H1 (cell line): Measurements from ENCODE around the gene RIMS1. TPM values are rescaled to one million over a fixed set of nuclear protein-coding genes. Genes with fewer than 3 reads are reported as not detected.

Experiments used
- CTCF ChIA-PET: fragments of 300-600 bp; sonication (Branson Sonifier 250); formaldehyde crosslinking; loops from one replicate; lab custom pipeline; 2021; ENCODE audit not compliant: partially characterized antibody; lab: Charles Lee
- POLR2A ChIA-PET: fragments of 300-600 bp; sonication (Branson Sonifier 250); formaldehyde crosslinking; loops from one replicate; lab custom pipeline; 2021; ENCODE audit warnings: inconsistent platforms; ENCODE audit not compliant: partially characterized antibody; lab: Charles Lee
- DNase-seq, 2 experiments: peaks; one replicate each; pipeline versions ENCODE4 v3.0.0 to v3.0.0-alpha.2; 2010 to 2022; ENCODE audit warnings: low spot score in 2 of 2, low read depth in 1 of 2, mixed read lengths in 1 of 2
- FAIRE-seq: peaks from 2 replicates; lab custom pipeline; 2011; peaks lifted over from hg19 to GRCh38; lab: Jason Lieb, UNC
- H2AFZ ChIP-seq: 2 replicates; pipeline ENCODE4 v1.8.1; 2012; ENCODE audit warnings: low read length, inconsistent platforms
- H2AK5ac ChIP-seq: 2 replicates; pipeline ENCODE4 v1.6.1; 2013; ENCODE audit warnings: low read depth, low read length
- H2BK120ac ChIP-seq: replicated peaks from 2 replicates; pipeline ENCODE3; 2013; ENCODE audit warnings: low read depth, low read length, inconsistent platforms
- H2BK12ac ChIP-seq: 2 replicates; pipeline ENCODE4 v1.6.1; 2013; ENCODE audit warnings: low read depth, low read length
- H2BK15ac ChIP-seq: 2 replicates; pipeline ENCODE4 v1.6.1; 2013; ENCODE audit warnings: low read length
- H2BK20ac ChIP-seq: 2 replicates; pipeline ENCODE4 v1.6.1; 2013; ENCODE audit warnings: low read length
- H2BK5ac ChIP-seq: 2 replicates; pipeline ENCODE4 v1.6.1; 2013; ENCODE audit warnings: low read depth, low read length
- H3K14ac ChIP-seq: 2 replicates; pipeline ENCODE4 v1.6.1; 2013; ENCODE audit warnings: inconsistent platforms; ENCODE audit not compliant: insufficient read length
- H3K18ac ChIP-seq: 2 replicates; pipeline ENCODE4 v1.6.1; 2013; ENCODE audit warnings: low read length; ENCODE audit errors: extremely low read depth
- H3K23ac ChIP-seq: 2 replicates; pipeline ENCODE4 v1.6.1; 2013; ENCODE audit warnings: inconsistent platforms; ENCODE audit not compliant: insufficient read length
- H3K23me2 ChIP-seq: 2 replicates; pipeline ENCODE4 v1.6.1; 2013; ENCODE audit warnings: low read depth, low read length
- H3K27ac ChIP-seq: 2 replicates; pipeline ENCODE4 v1.6.1; 2011; ENCODE audit warnings: low read depth, low read length, inconsistent platforms
- H3K27me3 ChIP-seq, 4 experiments: replicated peaks in 1 of 4; 1 replicate in 1 of 4; 2 replicates in 3 of 4; pipeline versions ENCODE4 v1.6.1 to v1.8.1; 2011 to 2013; ENCODE audit warnings: low read length in 3 of 4, mild to moderate bottlenecking in 3 of 4, inconsistent platforms in 2 of 4, mixed read lengths in 2 of 4, moderate library complexity in 1 of 4; ENCODE audit not compliant: control insufficient read depth in 3 of 4, insufficient read depth in 3 of 4; ENCODE audit errors: extremely low read depth in 1 of 4
- H3K36me3 ChIP-seq, 4 experiments: 2 replicates each; pipeline versions ENCODE4 v1.6.1 to v1.8.1; 2011 to 2013; ENCODE audit warnings: mild to moderate bottlenecking in 4 of 4, low read length in 3 of 4, moderate library complexity in 2 of 4, control low read depth in 1 of 4, inconsistent platforms in 1 of 4; ENCODE audit not compliant: insufficient read depth in 4 of 4, control insufficient read depth in 2 of 4
- H3K4ac ChIP-seq: replicated peaks from 2 replicates; pipeline ENCODE3; 2013; ENCODE audit warnings: low read length, low read depth, mixed read lengths, inconsistent platforms; ENCODE audit not compliant: insufficient read length
- H3K4me1 ChIP-seq, 4 experiments: replicated peaks in 1 of 4; 1 replicate in 1 of 4; 2 replicates in 3 of 4; pipeline versions ENCODE4 v1.6.1 to v1.8.1; 2011 to 2013; ENCODE audit warnings: low read length in 3 of 4, inconsistent platforms in 2 of 4, mixed read lengths in 1 of 4; ENCODE audit not compliant: insufficient read depth in 4 of 4, control insufficient read depth in 3 of 4
- H3K4me2 ChIP-seq, 2 experiments: 2 replicates each; pipeline versions ENCODE4 v1.6.1 to v1.8.1; 2011 to 2013; ENCODE audit warnings: low read depth in 2 of 2, low read length in 2 of 2, control low read depth in 1 of 2, inconsistent platforms in 1 of 2, mild to moderate bottlenecking in 1 of 2; ENCODE audit not compliant: insufficient read depth in 1 of 2
- H3K4me3 ChIP-seq, 4 experiments: fragments of 200-600, 300-600 bp in 1 of 4; sonication (generic), shearing (Covaris generic), sonication (Bioruptor Twin) in 1 of 4; 2 replicates each; pipeline versions ENCODE4 v1.5.1 to v1.8.1; 2011 to 2016; ENCODE audit warnings: low read length in 4 of 4, low read depth in 3 of 4, control low read depth in 2 of 4, inconsistent platforms in 2 of 4, mild to moderate bottlenecking in 2 of 4, mixed read lengths in 1 of 4, moderate library complexity in 1 of 4; ENCODE audit not compliant: insufficient read depth in 2 of 4; ENCODE audit errors: extremely low read depth in 1 of 4
- H3K56ac ChIP-seq: replicated peaks from 2 replicates; pipeline ENCODE3; 2013; ENCODE audit warnings: low read depth, mild to moderate bottlenecking, mixed read lengths, low read length, inconsistent platforms; ENCODE audit not compliant: insufficient read length
- H3K79me1 ChIP-seq: 2 replicates; pipeline ENCODE4 v1.6.1; 2013; ENCODE audit warnings: low read depth, low read length, control low read depth
- H3K79me2 ChIP-seq, 2 experiments: 2 replicates each; pipeline versions ENCODE4 v1.6.1 to v1.8.1; 2012 to 2013; ENCODE audit warnings: low read length in 2 of 2, mild to moderate bottlenecking in 2 of 2, inconsistent platforms in 1 of 2; ENCODE audit not compliant: insufficient read depth in 2 of 2, control insufficient read depth in 1 of 2
- H3K9ac ChIP-seq, 4 experiments: replicated peaks in 1 of 4; 1 replicate in 1 of 4; 2 replicates in 3 of 4; pipeline versions ENCODE4 v1.6.1 to v1.8.1; 2011 to 2013; ENCODE audit warnings: low read depth in 3 of 4, low read length in 3 of 4, control low read depth in 2 of 4, mild to moderate bottlenecking in 2 of 4, moderate library complexity in 2 of 4, inconsistent platforms in 1 of 4; ENCODE audit errors: extremely low read depth in 1 of 4
- H3K9me3 ChIP-seq, 2 experiments: 2 replicates each; pipeline versions ENCODE4 v1.6.1 to v1.8.1; 2012 to 2013; ENCODE audit warnings: mild to moderate bottlenecking in 2 of 2, moderate library complexity in 2 of 2, control low read depth in 1 of 2, inconsistent platforms in 1 of 2, low read depth in 1 of 2, low read length in 1 of 2, mixed read lengths in 1 of 2; ENCODE audit not compliant: insufficient read depth in 2 of 2
- H4K20me1 ChIP-seq, 2 experiments: replicated peaks in 1 of 2; 2 replicates each; pipeline versions ENCODE3 to v1.8.1; 2011 to 2013; ENCODE audit warnings: inconsistent platforms in 2 of 2, low read length in 2 of 2, mild to moderate bottlenecking in 1 of 2; ENCODE audit not compliant: insufficient read depth in 2 of 2, control insufficient read depth in 1 of 2
- H4K5ac ChIP-seq: 2 replicates; pipeline ENCODE4 v1.6.1; 2013; ENCODE audit warnings: low read length, low read depth, mixed read lengths, inconsistent platforms; ENCODE audit not compliant: insufficient read length
- H4K8ac ChIP-seq: 2 replicates; pipeline ENCODE4 v1.8.0; 2013; ENCODE audit warnings: mild to moderate bottlenecking, moderate library complexity, low read length, inconsistent platforms; ENCODE audit not compliant: insufficient read depth; ENCODE audit errors: extremely low read depth
- H4K91ac ChIP-seq: replicated peaks from 2 replicates; pipeline ENCODE3; 2013; ENCODE audit warnings: low read length, mixed read lengths, inconsistent platforms; ENCODE audit not compliant: insufficient read length
- ASH2L ChIP-seq: fragments of 200-600, 300-600 bp; sonication (generic); IDR thresholded peaks from one replicate; pipeline ENCODE4 v1.7.1; 2017; ENCODE audit warnings: low read length
- EZH2 ChIP-seq: fragments of 200-600 bp; sonication (generic); IDR thresholded peaks from 2 replicates; pipeline ENCODE4 v1.7.1; 2012; ENCODE audit warnings: low read depth, mild to moderate bottlenecking, moderate library complexity, low read length, inconsistent platforms; ENCODE audit not compliant: severe bottlenecking
- FOSL1 ChIP-seq: IDR thresholded peaks from 2 replicates; pipeline ENCODE4 v1.6.1; 2011; ENCODE audit warnings: mild to moderate bottlenecking, low read depth, low read length, moderate library complexity; ENCODE audit not compliant: insufficient read depth
- HDAC2 ChIP-seq, 2 experiments: fragments of 300-600 bp in 1 of 2; sonication (generic) in 1 of 2; IDR thresholded peaks; 2 replicates each; pipeline ENCODE4 v1.6.1; 2011 to 2012; ENCODE audit warnings: low read depth in 2 of 2, low read length in 2 of 2, mild to moderate bottlenecking in 2 of 2, moderate library complexity in 2 of 2, borderline replicate concordance in 1 of 2, inconsistent platforms in 1 of 2
- KDM1A ChIP-seq: fragments of 200-600, 300-600 bp; sonication (generic); IDR thresholded peaks from 2 replicates; pipeline ENCODE4 v1.7.1; 2016; ENCODE audit warnings: mild to moderate bottlenecking, low read length, borderline replicate concordance
- KDM4A ChIP-seq: IDR thresholded peaks from one replicate; pipeline ENCODE4 v1.7.1; 2012; ENCODE audit warnings: low read depth, mild to moderate bottlenecking, moderate library complexity, low read length, inconsistent platforms; ENCODE audit not compliant: severe bottlenecking
- POLR2AphosphoS5 ChIP-seq: IDR thresholded peaks from 2 replicates; pipeline ENCODE4 v1.6.1; 2011; ENCODE audit warnings: low read depth, low read length
- RBBP5 ChIP-seq: IDR thresholded peaks from 2 replicates; pipeline ENCODE4 v1.7.1; 2012; ENCODE audit warnings: low read depth, mild to moderate bottlenecking, inconsistent platforms, low read length, moderate library complexity, borderline replicate concordance
- RFX5 ChIP-seq: IDR thresholded peaks from 2 replicates; pipeline ENCODE4 v1.6.1; 2011; ENCODE audit warnings: low read depth, low read length, improper control_type of control experiment, borderline replicate concordance
- SIX5 ChIP-seq: IDR thresholded peaks from 2 replicates; pipeline ENCODE4 v1.6.1; 2011; ENCODE audit warnings: mild to moderate bottlenecking, low read depth, low read length
- SP1 ChIP-seq: IDR thresholded peaks from 2 replicates; pipeline ENCODE4 v1.6.1; 2011; ENCODE audit warnings: low read depth, low read length
- TAF7 ChIP-seq: optimal IDR thresholded peaks from 2 replicates; pipeline ENCODE3; 2011; ENCODE audit warnings: low read depth, mild to moderate bottlenecking, inconsistent platforms, low read length, moderate library complexity, borderline replicate concordance
- YY1 ChIP-seq: IDR thresholded peaks from 2 replicates; pipeline ENCODE4 v1.6.1; 2011; ENCODE audit warnings: low read depth, mild to moderate bottlenecking, low read length
- WGBS, 2 experiments: shearing (Covaris generic) in 1 of 2; methylation state at CpG; one replicate each; pipeline versions ENCODE4 v1.1.6 to v1.1.7; 2013 to 2015; ENCODE audit warnings: low lambda C conversion rate in 2 of 2, mixed read lengths in 2 of 2, inconsistent platforms in 1 of 2, low coverage in 1 of 2, missing lambda C conversion rate in 1 of 2; ENCODE audit not compliant: insufficient replicate concordance in 2 of 2, insufficient coverage in 1 of 2, insufficient read length in 1 of 2; ENCODE audit errors: extremely low coverage in 1 of 2, missing lambda C conversion rate in 1 of 2; 5-methylcytosine and 5-hydroxymethylcytosine counted together
- polyA plus RNA-seq, 7 experiments: library from polyadenylated mRNA; depleted of rRNA in 3 of 7; stranded (reverse) in 5 of 7; unstranded in 2 of 7; fragments of >200 nt in 5 of 7; fragments of 200-250 nt in 2 of 7; gene quantifications; 1 replicate in 5 of 7; 2 replicates in 1 of 7; 4 replicates in 1 of 7; pipeline versions ENCODE4 v1.2.1 to v1.2.3, GENCODE V29; 2011 to 2013; ENCODE audit warnings: missing spikeins in 2 of 7, mixed read lengths in 2 of 7
- total RNA-seq: library from RNA; stranded (reverse); fragmentation: NEBNext Ultra II Directional; extraction: Animal tissue kit (Norgen Biotek cat#: 25700); gene quantifications from 2 replicates; pipeline ENCODE4 v1.2.1, GENCODE V29; 2021

RIMS1 gene
- total and polyA plus RNA-seq, 2 of the 8 experiments (the other 6 are each of a cell fraction or from before 2014, with no cell fraction given): 0.63 to 2.3 TPM

DNA sequence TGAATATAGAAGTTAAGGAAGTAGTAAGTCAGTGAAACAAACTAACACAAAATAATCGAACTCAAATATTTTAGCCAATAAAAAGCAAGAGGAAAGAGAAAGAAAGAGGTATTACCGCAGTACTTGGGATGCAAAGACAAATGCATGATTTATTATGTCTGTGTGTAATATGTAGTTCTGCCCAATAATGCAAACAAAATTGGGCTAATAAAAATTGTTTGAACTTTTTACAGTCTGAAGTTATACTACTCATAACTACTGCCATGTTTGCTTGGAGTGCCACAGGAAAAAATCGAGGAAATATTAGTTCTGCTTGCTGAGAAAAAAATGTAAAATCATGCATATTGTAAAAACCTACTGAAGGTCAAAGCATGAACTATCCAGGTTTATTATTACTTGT is 375.2 kb downstream of the RIMS1 start:
- Histone ChIP-seq H2BK120ac (no peak overlapping the region), H2AK5ac (no peak overlapping the region), H3K4me1 (peaks cover 0 to 4% (median 1%) of the 10 kb centered on the region in 4 experiments; a peak in 2 of 7 replicates), H3K4ac (no peak overlapping the region), H3K9me3 (no peaks in the 10 kb centered on the region), H3K9ac (no peak overlapping the region), H3K56ac (no peak overlapping the region), H2BK15ac (no peak overlapping the region), H2AFZ (no peak overlapping the region), H3K36me3 (no peaks in the 10 kb centered on the region), H4K8ac (no peak overlapping the region), H3K18ac (no peak overlapping the region), H3K27me3 (no peaks in the 10 kb centered on the region), H3K23ac (no peak overlapping the region), H4K5ac (no peak overlapping the region), H2BK20ac (no peak overlapping the region), H3K14ac (no peak overlapping the region), H4K20me1 (no peaks in the 10 kb centered on the region), H3K27ac (no peak overlapping the region), H3K4me2 (no peak overlapping the region), H3K23me2 (no peaks in the 10 kb centered on the region), H2BK5ac (no peak overlapping the region), H4K91ac (no peak overlapping the region), H3K79me1 (no peaks in the 10 kb centered on the region), H2BK12ac (no peak overlapping the region), H3K79me2 (no peaks in the 10 kb centered on the region), H3K4me3 (no peak overlapping the region)
- DNase-seq (no peak), FAIRE-seq (no peak)
- TF ChIP-seq FOSL1: no peak
- TF ChIP-seq RBBP5: no peak
- TF ChIP-seq HDAC2 (IDR thresholded peaks at IDR 0.05; ENCODE audit: borderline replicate concordance in 1 of 2, low read depth in 2 of 2, low read length in 2 of 2): no peak
- TF ChIP-seq SIX5: no peak
- no peak for TF ChIP-seq ASH2L
- no peak for TF ChIP-seq TAF7
- TF ChIP-seq KDM4A: no peak
- no peak for TF ChIP-seq EZH2
- TF ChIP-seq YY1: no peak
- no peak for TF ChIP-seq RFX5
- TF ChIP-seq KDM1A: no peak
- TF ChIP-seq SP1: no peak
- no peak for TF ChIP-seq POLR2AphosphoS5
- WGBS, 2 experiments: 80% methylated on average over 3 of the region's 3 CpGs; no CpG with 5 or more reads in 1 of the 2 experiments
- ChIA-PET CTCF (no interaction called here), POLR2A (no interaction called here)
